HG03378 (cell line): ENCODE measurements around the gene CDH13.

Experiments used
- ATAC-seq: cut with Tn5 transposase; IDR thresholded peaks from one replicate; pipeline ENCODE4 v1.9.1; 2021; ENCODE audit warnings: mild to moderate bottlenecking, moderate library complexity; ENCODE audit not compliant: unreplicated experiment

The CDH13 gene

DNA sequence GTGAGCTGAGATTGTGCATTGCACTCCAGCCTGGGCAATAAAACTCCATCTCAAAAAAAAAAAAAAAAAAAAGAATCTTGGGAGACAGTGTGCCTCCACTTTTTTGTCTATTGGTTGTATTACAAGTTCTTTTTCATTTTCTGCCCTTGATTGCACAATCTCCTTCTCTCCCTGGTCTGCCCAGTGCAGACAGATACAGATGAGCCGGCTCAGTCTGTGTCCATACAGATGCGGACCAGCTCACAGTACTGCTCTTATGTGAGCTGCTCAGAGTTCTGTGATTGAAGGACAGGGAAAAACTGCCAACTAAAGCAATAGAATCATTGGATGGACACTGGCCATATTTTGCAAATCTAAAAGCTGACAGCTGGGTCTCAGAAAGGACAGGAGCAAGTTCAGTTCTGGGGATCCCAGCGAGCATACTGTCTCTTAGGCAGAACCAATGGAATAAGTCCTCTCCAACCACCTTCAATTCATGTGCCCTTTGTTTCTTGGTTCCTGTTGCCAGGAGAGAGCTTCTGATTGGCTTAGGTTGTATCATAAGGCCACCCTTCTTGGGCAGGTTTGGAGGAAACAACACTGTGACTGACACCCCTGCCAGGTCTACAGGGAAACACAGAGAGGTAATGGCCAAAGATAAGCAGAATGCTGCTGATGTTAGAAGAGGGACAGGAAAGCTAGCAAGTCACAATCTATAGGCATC is 685.4 kb downstream of the CDH13 start:
- ATAC-seq: no peak

- no peak for ATAC-seq
Observed at GRCh38 chr16:83312718-83313245, 686.0 kb downstream of the CDH13 start.

DNA sequence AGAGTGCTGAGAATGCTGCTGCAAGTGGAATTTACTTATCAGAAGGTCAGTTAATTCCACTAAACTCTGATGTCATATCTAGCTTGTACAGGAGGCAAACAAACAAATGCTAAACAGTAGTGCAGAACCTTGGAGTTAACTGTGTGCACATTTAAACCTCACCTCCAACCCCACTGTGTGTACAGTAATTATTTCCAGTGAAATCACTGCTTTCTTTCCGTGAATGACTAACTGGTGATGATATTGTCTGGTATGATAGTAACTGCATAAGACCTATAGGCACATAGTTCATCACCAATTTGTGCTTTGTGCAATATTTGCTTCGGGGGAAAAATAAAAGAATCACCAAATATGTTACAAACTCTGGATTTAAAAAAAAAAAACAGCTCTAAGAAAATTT is 688.5 kb downstream of the CDH13 start:
- no peak for ATAC-seq

- no peak for ATAC-seq
Observed at GRCh38 chr16:83316458-83316857, 689.7 kb downstream of the CDH13 start.

- ATAC-seq: no peak
Observed at GRCh38 chr16:83318390-83318789, 691.6 kb downstream of the CDH13 start.

DNA sequence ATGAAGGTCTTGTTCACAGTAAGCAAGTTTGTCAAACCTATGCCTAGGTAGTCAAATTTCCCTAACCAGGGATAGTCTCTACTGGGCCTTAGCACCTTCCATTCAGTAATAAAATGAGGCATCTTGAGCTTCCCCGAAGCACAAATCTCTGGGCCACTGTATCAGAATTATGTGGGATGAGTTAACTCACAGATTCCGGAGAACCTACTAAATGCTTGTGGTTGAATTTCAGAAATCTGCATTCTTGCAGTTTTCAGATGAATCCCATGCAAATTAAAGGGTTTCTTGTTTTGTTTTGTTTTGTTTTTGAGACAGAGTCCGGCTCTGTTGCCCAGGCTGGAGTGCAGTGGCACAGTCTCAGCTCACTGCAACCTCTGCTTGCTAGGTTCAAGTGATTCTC is 702.2 kb downstream of the CDH13 start:
- no peak for ATAC-seq

DNA sequence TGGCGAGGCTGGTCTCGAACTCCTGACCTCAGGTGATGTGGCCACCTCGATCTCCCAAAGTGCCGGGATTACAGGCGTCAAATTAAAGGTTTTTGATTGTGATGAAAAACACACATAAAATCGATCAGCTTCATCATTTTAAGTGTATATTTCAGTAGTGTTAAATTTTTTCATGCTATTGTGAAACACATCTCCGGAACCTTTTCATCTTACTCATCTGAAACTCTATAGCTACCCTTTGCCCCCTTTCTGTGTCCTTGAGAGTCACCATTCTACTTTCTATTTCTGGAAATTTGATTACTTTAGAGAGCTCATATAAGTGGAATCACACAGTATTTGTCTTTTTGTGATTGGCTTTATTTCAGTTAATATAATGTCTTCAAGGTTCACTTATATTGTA is 702.7 kb downstream of the CDH13 start:
- ATAC-seq: no peak

DNA sequence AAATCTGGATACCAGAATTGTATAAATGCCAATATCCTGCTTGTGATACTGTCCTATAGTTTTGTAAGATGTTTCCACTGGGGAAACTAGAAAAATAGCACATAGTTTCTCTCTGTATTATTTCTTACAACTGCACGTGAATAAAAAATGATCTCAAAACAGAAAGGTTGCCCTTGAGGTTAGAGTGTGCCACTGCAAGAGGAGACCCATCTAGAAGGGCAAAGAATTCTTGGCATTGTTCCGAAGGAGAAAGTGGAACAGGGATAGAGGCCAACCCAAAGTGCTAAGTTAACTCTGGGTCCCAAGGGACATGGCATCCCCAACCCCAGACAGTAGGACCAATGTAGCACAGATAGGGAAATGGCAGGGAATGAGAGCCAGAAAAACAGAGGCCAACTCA is 703.5 kb downstream of the CDH13 start:
- ATAC-seq: no peak

DNA sequence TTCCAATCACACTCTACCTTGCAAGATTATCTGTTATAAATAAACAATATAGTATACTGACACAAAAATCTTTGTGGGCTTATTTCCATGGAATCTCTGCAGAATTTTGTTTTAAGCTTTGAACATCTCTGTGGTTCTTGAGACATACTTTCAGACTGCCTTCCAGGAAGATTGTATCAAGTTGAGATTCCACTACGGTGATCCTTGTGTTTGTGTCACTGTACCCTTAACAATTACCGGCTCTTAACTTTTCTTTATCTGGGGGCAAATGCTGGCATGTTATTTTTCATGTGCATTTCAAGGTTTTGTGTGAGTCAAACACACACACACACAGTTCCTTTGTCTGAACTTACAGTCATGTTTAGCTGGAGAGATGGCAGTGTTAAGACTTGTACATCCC is 708.3 kb downstream of the CDH13 start:
- ATAC-seq: no peak

- ATAC-seq: no peak
Observed at GRCh38 chr16:83336603-83337002, 709.8 kb downstream of the CDH13 start.

DNA sequence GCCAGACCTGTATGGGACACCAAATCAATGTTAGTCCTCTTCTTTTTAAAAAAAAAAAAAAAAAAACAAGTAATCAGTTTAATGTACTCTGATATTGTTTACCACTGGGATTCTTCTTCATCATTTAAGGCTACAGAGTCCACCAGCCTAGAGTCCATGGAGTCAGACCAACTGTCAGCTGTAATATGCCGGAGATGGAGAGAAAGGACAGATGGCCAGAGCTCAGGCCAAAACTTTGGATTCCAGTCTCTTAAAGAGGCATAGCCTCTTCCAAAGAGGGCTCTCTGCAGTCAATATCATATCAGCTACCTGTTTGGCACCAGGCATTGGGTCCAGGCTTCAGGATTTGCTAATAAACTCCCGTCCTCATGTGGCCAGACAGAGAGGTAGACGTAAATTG is 711.4 kb downstream of the CDH13 start:
- no peak for ATAC-seq

DNA sequence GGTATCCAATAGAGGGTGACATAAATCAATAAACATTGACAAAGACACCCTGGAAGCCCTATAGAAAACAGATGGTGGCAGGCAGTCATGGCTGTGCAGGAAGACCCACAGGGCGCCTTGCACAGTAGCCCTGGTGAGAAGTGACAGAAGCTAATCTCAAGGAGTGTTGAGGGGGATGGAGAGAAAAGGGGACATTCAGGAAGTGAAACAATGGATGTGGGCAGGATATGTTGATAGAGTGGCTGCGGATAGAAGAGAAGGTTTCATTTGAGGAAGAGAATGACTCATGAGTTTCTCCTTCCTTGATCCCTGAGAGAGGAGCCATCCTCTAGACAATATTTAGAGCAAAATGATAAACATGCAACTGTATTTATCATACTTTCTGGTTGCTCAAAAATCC is 712.2 kb downstream of the CDH13 start:
- no peak for ATAC-seq

- ATAC-seq: no peak
Observed at GRCh38 chr16:83343935-83344366, 717.2 kb downstream of the CDH13 start.

- no peak for ATAC-seq
Observed at GRCh38 chr16:83345846-83346640, 719.3 kb downstream of the CDH13 start.

DNA sequence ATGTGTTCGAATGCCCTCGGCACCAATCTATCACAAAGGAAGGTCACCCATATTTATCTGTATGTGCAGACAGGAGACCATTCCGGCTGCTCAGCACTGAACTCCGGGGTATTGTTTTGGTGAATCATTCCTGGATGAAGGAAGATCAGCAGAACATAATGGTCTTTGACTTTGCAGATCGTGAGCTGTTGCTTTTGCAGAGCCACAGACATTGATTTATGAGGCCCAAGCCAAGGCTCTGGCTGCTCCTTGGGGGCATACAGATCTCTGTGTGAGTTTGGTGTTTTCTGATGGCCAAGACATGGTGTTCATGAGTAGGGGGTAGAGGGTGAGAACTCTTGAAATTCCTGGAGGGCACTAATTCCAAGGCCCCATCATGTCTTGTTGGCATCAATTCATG is 722.2 kb downstream of the CDH13 start:
- no peak for ATAC-seq

DNA sequence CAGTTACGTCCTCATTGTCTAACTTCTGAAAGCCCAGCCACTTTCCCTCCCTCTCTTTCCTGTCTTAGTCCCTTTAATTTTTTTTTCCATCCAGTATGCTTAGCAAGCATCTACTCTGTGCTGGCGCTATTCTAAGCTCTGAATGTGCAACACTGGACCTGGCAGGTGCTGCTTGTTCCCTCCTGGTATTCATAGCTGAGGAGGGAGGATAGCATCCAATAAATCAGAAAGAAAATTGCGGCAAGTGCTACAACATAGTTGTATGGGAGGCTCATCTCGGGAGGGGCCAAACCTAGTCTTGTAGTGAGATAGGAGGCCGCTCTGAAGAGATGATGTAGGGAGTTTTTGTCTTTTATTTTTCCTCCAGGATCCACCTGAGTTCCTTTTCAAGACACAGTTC is 723.7 kb downstream of the CDH13 start:
- ATAC-seq: no peak

DNA sequence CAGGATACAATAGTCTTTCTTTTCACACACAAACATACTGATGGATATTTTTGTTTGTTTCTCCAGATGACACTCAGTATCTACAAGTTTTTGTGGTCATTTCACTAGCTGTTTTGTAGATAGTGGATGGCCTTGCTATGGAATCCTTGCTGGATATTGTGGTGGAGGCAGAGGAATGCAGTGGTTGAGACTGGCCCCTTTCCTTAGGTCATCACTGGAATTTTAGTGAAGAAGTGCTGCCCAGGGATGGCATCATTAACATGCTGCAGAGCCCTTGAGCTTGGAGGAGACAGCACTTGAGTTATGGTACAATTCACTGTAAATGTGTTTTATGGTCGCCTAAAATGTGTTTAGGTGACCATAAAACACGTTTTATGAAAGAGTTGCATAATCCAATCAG is 725.1 kb downstream of the CDH13 start:
- no peak for ATAC-seq

DNA sequence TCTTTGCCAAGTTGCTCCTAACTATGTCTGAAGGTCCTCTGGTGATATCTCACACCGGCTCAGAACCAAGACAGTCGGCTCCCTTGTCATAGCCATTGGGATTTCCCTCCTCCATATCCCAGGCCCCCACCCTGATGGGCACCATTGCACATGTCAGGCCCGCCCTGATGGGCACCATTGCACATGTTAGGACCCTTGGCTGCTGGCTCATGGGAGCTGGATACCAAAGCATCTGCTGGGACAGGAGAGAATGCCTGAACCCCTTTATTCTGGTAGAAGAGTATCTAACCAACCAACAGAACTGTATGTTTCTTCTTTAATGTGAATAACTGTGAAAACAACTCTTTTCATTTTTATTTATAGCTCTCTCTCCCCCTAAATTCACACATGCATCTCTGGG is 726.5 kb downstream of the CDH13 start:
- no peak for ATAC-seq

DNA sequence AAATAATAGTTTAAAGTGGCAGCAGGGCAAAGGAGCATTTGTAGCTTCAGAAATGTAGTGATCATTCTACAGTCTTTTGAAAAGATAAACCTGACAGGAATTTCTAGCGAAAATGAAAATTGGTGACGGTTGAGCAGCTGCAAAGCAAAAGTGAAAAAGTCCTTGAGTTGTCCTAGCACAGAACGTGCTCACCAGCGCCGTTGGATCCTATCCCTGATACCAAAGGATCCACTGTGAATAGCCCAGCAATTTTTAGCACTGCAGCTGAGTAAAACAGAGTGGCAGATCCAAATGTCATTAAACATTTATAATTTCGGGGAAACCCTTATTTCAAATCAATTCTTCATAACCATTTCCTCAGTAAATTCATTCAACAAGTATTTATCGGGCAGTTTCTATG is 727.2 kb downstream of the CDH13 start:
- ATAC-seq: no peak

DNA sequence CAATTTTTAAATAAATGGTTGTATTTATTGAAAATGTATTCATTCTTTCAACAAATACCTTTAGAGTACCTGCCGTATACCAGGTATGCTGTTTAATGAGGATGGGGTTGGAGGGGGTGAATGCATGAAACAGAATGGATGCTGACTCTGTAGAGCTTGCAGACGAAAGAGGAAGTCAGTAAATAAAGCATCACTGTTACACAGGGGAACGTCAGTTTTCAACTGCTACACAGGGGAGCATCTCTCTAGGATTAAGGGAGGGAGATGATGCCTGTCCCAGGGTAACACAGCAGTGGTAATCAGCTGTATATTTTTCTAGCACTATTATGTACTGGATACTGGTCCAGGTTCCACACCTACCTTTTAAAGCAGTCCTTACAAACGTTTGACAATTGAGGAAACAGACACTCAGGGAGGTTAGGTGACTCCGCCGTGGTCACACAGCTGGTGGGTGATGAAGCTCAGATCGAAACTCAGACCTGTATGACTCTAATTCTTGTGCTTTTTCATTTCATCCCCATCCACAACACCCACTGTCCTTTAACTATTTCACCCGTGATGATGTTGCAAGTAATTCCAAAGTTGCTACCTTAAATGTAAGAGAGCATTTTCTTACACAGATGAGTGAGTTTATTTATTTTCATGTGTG is 728.9 kb downstream of the CDH13 start:
- no peak for ATAC-seq

GRCh38 chr16:83356266-83356665 is 729.5 kb downstream of the CDH13 start:
- peak; percentile 53 for ATAC-seq

GRCh38 chr16:83356986-83357385 is 730.2 kb downstream of the CDH13 start:
- no peak for ATAC-seq
